RPMI8226 (cell line): ENCODE measurements around the gene TNXB.
"Not testable (repeated sequence)": the region's sequence is repeated elsewhere in the genome, so short reads cannot be mapped to it uniquely, and the experiment has no call there.

ENCODE experiments used
- DNase-seq: peaks from one replicate; pipeline ENCODE4 v3.0.0-alpha.2; 2015

TNXB gene

GRCh38 chr6:32109114-32109764 is at the start of gene TNXB:
Gene TNXB (minus strand): TSS chr6:32109338. CDS start chr6:32098198, 11,140 bp downstream.
- peak; percentile 33 for DNase-seq

GRCh38 chr6:32158052-32158451 is 48.9 kb upstream of the TNXB start:
- no peak for DNase-seq

GRCh38 chr6:32156891-32157290 is 47.8 kb upstream of the TNXB start:
- no peak for DNase-seq

- peak; percentile 90 for DNase-seq
Measured at GRCh38 chr6:32154514-32155161, 45.5 kb upstream of the TNXB start.

- peak; percentile 58 for DNase-seq
Measured at GRCh38 chr6:32153564-32154513, 44.7 kb upstream of the TNXB start, which contains the start of gene PPT2. Gene PPT2 (plus strand): TSS chr6:32154141. CDS start chr6:32154595, 454 bp downstream.

- no peak for DNase-seq
Measured at GRCh38 chr6:32152769-32153563, 43.8 kb upstream of the TNXB start.

- DNase-seq, result no peak
Measured at GRCh38 chr6:32151863-32152768, 43.0 kb upstream of the TNXB start, which contains the start of gene PRRT1. Gene PRRT1 (minus strand): TSS chr6:32151939. CDS start chr6:32151827, 112 bp downstream.

GRCh38 chr6:32151181-32151862 is 42.2 kb upstream of the TNXB start:
- no peak for DNase-seq

GRCh38 chr6:32149932-32150870 is 41.1 kb upstream of the TNXB start:
- no peak for DNase-seq

GRCh38 chr6:32149092-32149755 is 40.1 kb upstream of the TNXB start:
- no peak for DNase-seq

- DNase-seq, result no peak
Measured at GRCh38 chr6:32148289-32149091, 39.4 kb upstream of the TNXB start.

- DNase-seq, result no peak
Measured at GRCh38 chr6:32147401-32148132, 38.4 kb upstream of the TNXB start.

GRCh38 chr6:32146687-32147086 is 37.5 kb upstream of the TNXB start:
- no peak for DNase-seq

GRCh38 chr6:32146287-32146686 is 37.1 kb upstream of the TNXB start:
- no peak for DNase-seq

- DNase-seq, result not testable (repeated sequence)
Measured at GRCh38 chr6:32144238-32144637, 35.1 kb upstream of the TNXB start.

GRCh38 chr6:32140420-32141046 is 31.4 kb upstream of the TNXB start:
- DNase-seq, result no peak

GRCh38 chr6:32139590-32139989 is 30.5 kb upstream of the TNXB start:
- no peak for DNase-seq
